GM19467 (cell line): ENCODE measurements around the gene ENKUR.

ENCODE experiments used
- ATAC-seq: cut with Tn5 transposase; IDR thresholded peaks from one replicate; pipeline ENCODE4 v1.9.1; 2021; ENCODE audit warnings: mild to moderate bottlenecking, moderate library complexity; ENCODE audit not compliant: unreplicated experiment

ENKUR gene

GRCh38 chr10:24950439-24950838 lies 65.5 kb downstream of the ENKUR start:
- ATAC-seq = no peak

GRCh38 chr10:24949616-24950015 lies 66.3 kb downstream of the ENKUR start:
- no peak for ATAC-seq

GRCh38 chr10:24947304-24948097 lies 68.5 kb downstream of the ENKUR start:
- ATAC-seq = no peak

GRCh38 chr10:24944512-24945255 lies 71.3 kb downstream of the ENKUR start:
- ATAC-seq = no peak

GRCh38 chr10:24938525-24938924 lies 77.4 kb downstream of the ENKUR start:
- no peak for ATAC-seq

GRCh38 chr10:24938076-24938475 lies 77.9 kb downstream of the ENKUR start:
- ATAC-seq = no peak

GRCh38 chr10:24935504-24936292 lies 80.3 kb downstream of the ENKUR start:
- ATAC-seq = no peak
